ENCODE results near the gene SETD4. TPM values are rescaled to one million over a fixed set of nuclear protein-coding genes. Genes with fewer than 3 reads are reported as not detected.

The SETD4 gene
- total RNA-seq, 1 donor from 2014 or later: 15.7 TPM

GRCh38 chr21:36068748-36069398 is 8.5 kb upstream of the SETD4 start:
- no peak overlapping the region for H3K27ac Mint-ChIP-seq (ENCODE audit: unreplicated experiment)
- no peaks in the 10 kb centered on the region for H3K27me3 Mint-ChIP-seq (ENCODE audit: unreplicated experiment)
- no peak for DNase-seq (ENCODE audit: low spot score)
- no peak for TF ChIP-seq CTCF (IDR thresholded peaks at IDR 0.05; ENCODE audit: unreplicated experiment)
- peaks cover 13% of the 10 kb centered on the region for H3K36me3 Mint-ChIP-seq (ENCODE audit: low read depth, unreplicated experiment)
- no peaks in the 10 kb centered on the region for H3K4me1 Mint-ChIP-seq (ENCODE audit: unreplicated experiment)
- peaks cover 8% of the 10 kb centered on the region for H3K9me3 Mint-ChIP-seq (ENCODE audit: unreplicated experiment)
- no peak overlapping the region for H3K4me3 Mint-ChIP-seq (ENCODE audit: unreplicated experiment)

GRCh38 chr21:36065497-36066036 is 5.2 kb upstream of the SETD4 start:
- H3K27me3 Mint-ChIP-seq (ENCODE audit: unreplicated experiment): no peaks in the 10 kb centered on the region
- TF ChIP-seq CTCF (IDR thresholded peaks at IDR 0.05; ENCODE audit: unreplicated experiment): no peak
- DNase-seq (ENCODE audit: low spot score): no peak
- H3K4me1 Mint-ChIP-seq (ENCODE audit: unreplicated experiment): no peaks in the 10 kb centered on the region
- H3K27ac Mint-ChIP-seq (ENCODE audit: unreplicated experiment): no peak overlapping the region
- peaks cover 10% of the 10 kb centered on the region for H3K36me3 Mint-ChIP-seq (ENCODE audit: low read depth, unreplicated experiment)
- peaks cover 8% of the 10 kb centered on the region for H3K9me3 Mint-ChIP-seq (ENCODE audit: unreplicated experiment)
- no peak overlapping the region for H3K4me3 Mint-ChIP-seq (ENCODE audit: unreplicated experiment)

DNA sequence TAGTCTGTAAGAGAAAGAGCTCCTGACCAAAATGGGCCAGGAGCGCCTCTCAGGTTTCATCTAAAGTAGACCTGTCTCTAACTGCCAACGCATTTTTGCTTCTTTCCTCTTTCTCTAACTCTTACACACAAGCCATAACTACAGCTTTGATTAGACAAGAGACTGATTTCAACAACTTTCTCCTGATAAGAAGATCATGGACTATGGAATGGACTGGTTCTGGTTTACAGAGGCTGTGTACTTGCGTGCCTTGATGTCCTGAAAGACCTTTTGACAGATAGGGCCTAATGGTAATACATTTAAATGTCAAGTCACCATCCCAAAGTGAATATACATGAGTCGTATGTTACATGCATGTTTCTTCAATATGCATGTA is 3.7 kb upstream of the SETD4 start:
- peaks cover 3% of the 10 kb centered on the region for H3K27me3 Mint-ChIP-seq (ENCODE audit: unreplicated experiment)
- H3K9me3 Mint-ChIP-seq (ENCODE audit: unreplicated experiment): peaks cover 4% of the 10 kb centered on the region
- H3K4me1 Mint-ChIP-seq (ENCODE audit: unreplicated experiment): no peaks in the 10 kb centered on the region
- H3K4me3 Mint-ChIP-seq (ENCODE audit: unreplicated experiment): no peak overlapping the region
- H3K36me3 Mint-ChIP-seq (ENCODE audit: low read depth, unreplicated experiment): peaks cover 4% of the 10 kb centered on the region
- no peak for TF ChIP-seq CTCF (IDR thresholded peaks at IDR 0.05; ENCODE audit: unreplicated experiment)
- H3K27ac Mint-ChIP-seq (ENCODE audit: unreplicated experiment): no peak overlapping the region
- DNase-seq (ENCODE audit: low spot score): no peak

DNA sequence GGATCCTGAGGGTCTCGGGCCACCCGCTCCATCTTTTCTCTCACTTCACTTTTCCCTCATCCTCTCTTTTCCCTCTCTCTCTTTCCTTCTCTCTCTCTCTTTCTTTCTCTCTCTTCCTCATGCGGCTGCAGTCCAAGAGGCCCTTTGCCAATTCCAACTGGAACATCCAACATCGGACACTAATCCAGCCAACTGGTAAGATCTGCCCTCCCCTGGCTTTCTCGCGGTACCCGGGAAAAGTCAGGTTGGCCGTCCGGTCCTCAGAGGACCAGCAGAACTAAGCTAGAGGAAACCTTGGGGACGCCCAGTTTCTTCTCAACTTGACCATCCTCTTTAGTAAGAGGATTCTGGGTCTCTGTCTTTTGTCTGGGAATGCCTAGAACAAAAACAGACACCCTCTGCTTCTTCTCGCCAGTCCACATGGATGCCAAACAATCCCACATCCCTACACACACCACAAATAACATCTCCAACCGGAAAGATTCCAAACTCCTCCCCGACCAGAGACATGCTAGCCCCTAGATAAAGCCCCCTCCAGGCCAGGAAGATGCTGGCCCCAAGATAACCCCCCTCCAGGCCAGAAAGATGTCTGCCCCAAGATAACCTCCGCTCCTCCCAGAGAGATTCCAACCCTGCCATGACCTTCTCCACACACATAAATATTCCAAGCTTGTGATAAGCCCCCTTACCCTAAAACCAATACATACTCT is 3.2 kb upstream of the SETD4 start:
- Mint-ChIP-seq H3K4me1 (ENCODE audit: unreplicated experiment) (peaks cover 3% of the 10 kb centered on the region), H3K36me3 (ENCODE audit: low read depth, unreplicated experiment) (no peaks in the 10 kb centered on the region), H3K27me3 (ENCODE audit: unreplicated experiment) (peaks cover 3% of the 10 kb centered on the region), H3K27ac (ENCODE audit: unreplicated experiment) (no peak overlapping the region), H3K9me3 (ENCODE audit: unreplicated experiment) (no peaks in the 10 kb centered on the region), H3K4me3 (ENCODE audit: unreplicated experiment) (no peak overlapping the region)
- DNase-seq (ENCODE audit: low spot score): no peak
- TF ChIP-seq CTCF (IDR thresholded peaks at IDR 0.05; ENCODE audit: unreplicated experiment): no peak

GRCh38 chr21:36061445-36061844 is 1.1 kb upstream of the SETD4 start:
- TF ChIP-seq CTCF (IDR thresholded peaks at IDR 0.05; ENCODE audit: unreplicated experiment): no peak
- Mint-ChIP-seq H3K9me3 (ENCODE audit: unreplicated experiment) (no peaks in the 10 kb centered on the region), H3K36me3 (ENCODE audit: low read depth, unreplicated experiment) (peaks cover 6% of the 10 kb centered on the region), H3K27me3 (ENCODE audit: unreplicated experiment) (peaks cover 3% of the 10 kb centered on the region), H3K4me1 (ENCODE audit: unreplicated experiment) (peaks cover 3% of the 10 kb centered on the region), H3K27ac (ENCODE audit: unreplicated experiment) (no peak overlapping the region), H3K4me3 (ENCODE audit: unreplicated experiment) (no peak overlapping the region)
- no peak for DNase-seq (ENCODE audit: low spot score)

Data from endothelial cell (in vitro differentiated cells).